GM23248 (cell line): ENCODE measurements around the gene PPFIBP2.
"Not testable (repeated sequence)": the region's sequence is repeated elsewhere in the genome, so short reads cannot be mapped to it uniquely, and the experiment has no call there.

Experiments
- EZH2 ChIP-seq: fragments of 200-600 bp; sonication (generic); IDR thresholded peaks from 2 replicates; pipeline ENCODE4 v1.6.1; 2018; ENCODE audit warnings: antibody characterized with exemption, mild to moderate bottlenecking; ENCODE audit not compliant: insufficient read depth, poor library complexity, severe bottlenecking
- EZH2phosphoT487 ChIP-seq: fragments of 200-600 bp; sonication (generic); IDR thresholded peaks from 2 replicates; pipeline ENCODE4 v1.6.1; 2018; ENCODE audit warnings: antibody characterized with exemption, moderate library complexity, mild to moderate bottlenecking, low read depth; ENCODE audit not compliant: insufficient read depth

GRCh38 chr11:7663531-7663930 lies 149.7 kb downstream of the PPFIBP2 start:
- not testable (repeated sequence) for TF ChIP-seq EZH2, EZH2phosphoT487
